Fibroblast of lung (primary cell): ENCODE measurements around the gene PLEKHJ1.

Source experiments
- EZH2 ChIP-seq: IDR thresholded peaks from 2 replicates; pipeline ENCODE4 v1.5.1; 2012; ENCODE audit warnings: low read length, control low read depth, mild to moderate bottlenecking; ENCODE audit errors: missing control alignments
- TF ChIP-seq, protein P1 (sequence below), 2 donors: IDR thresholded peaks in 1 of 2; conservative IDR thresholded peaks in 1 of 2; 1 replicate in 1 of 2; 2 replicates in 1 of 2; pipeline ENCODE4 v1.5.1; 2011 to 2012; ENCODE audit warnings: low read length in 2 of 2, control low read depth in 1 of 2, inconsistent platforms in 1 of 2, low read depth in 1 of 2, mild to moderate bottlenecking in 1 of 2

DNA sequence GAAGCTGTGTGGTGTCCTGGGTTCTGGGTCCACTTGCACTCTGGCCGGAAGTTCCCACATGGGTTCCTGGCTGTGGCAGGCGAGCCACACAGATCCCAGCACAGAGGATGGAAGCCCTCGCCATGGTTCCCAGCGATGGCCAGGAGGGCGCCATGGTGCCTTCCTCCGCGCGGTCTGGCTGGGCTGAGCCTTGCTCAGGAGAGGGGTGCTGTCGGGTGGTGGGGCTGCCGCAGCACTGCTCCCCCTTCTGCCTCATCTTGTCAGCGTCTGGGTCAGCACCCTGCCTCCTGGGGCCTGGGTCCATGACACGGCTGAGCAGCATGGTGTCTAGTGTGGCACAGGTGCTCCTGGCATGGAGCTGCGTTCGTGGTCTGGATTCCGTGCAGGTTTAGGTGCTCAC lies 38.9 kb downstream of the PLEKHJ1 start:
- TF ChIP-seq, protein P1, sequence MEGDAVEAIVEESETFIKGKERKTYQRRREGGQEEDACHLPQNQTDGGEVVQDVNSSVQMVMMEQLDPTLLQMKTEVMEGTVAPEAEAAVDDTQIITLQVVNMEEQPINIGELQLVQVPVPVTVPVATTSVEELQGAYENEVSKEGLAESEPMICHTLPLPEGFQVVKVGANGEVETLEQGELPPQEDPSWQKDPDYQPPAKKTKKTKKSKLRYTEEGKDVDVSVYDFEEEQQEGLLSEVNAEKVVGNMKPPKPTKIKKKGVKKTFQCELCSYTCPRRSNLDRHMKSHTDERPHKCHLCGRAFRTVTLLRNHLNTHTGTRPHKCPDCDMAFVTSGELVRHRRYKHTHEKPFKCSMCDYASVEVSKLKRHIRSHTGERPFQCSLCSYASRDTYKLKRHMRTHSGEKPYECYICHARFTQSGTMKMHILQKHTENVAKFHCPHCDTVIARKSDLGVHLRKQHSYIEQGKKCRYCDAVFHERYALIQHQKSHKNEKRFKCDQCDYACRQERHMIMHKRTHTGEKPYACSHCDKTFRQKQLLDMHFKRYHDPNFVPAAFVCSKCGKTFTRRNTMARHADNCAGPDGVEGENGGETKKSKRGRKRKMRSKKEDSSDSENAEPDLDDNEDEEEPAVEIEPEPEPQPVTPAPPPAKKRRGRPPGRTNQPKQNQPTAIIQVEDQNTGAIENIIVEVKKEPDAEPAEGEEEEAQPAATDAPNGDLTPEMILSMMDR (conservative IDR thresholded peaks at IDR 0.05 in 1 of 2, IDR thresholded peaks at IDR 0.05 in 1 of 2; ENCODE audit: low read depth in 1 of 2, low read length in 2 of 2), result no peak
- no peak for TF ChIP-seq EZH2
